Measurements from ENCODE around the gene ITPKB.
"Not testable (repeated sequence)": the region's sequence is repeated elsewhere in the genome, so short reads cannot be mapped to it uniquely, and the experiment has no call there.

Gene ITPKB

GRCh38 chr1:226617109-226617508, 122.0 kb downstream of the ITPKB start:
- no peak for ATAC-seq

DNA sequence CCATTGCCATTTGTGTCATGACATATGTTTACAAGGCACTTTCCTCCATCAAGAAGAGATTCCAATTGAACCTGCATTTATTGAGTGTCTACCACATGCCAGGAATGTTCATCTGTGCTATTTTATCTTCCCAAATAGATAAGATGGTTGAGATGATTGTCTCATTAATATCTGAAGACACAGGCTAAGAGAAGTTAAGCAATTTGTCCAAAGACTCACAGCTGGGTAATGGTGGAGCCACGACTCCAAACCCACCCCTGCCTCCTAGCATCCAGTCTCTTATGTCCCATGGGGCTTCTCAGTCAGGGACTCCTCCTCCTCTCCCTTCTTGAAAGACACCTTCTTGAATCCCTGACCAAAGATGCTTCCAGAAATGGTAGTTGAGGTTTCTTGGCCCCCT, 122.4 kb downstream of the ITPKB start:
- ATAC-seq = no peak

DNA sequence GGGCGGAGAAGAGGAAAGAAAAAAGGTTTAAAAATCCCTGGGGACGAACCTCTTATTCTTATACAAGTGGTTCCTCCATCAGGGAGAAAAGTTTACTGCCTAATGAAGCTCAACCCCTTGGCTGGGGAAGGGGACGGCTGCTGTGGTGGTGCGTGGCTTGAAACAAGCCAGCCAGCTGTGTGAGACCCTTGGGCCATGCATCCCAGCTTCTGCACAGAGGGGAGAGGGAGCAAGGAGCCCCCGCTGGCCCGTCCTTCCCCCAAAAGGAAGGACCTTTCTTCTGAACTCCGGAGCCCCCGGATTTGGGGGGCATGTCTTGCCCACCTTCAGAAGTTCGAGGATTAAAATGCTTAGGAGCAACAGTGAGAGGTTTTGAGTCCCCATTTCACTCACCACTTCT, 123.2 kb downstream of the ITPKB start:
- no peak for ATAC-seq

DNA sequence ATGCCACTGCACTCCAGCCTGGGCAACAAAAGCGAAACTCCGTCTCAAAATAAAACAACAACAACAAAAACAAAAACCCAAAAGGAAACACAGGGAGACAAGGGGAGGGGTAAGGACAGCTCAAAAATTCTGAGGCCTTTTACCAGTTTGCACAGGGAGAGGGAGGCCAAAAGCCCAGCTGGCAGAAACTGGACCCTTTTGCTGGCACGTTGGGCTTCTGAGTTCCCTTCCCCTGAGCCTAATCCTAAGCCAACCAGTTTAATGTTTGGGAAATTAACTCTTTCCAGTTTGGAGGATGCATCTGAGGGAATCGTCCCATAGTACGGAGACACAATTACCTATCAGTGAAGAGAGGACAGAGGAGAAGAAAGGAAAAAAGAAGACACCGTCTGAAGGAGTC, 127.1 kb downstream of the ITPKB start:
- ATAC-seq = not testable (repeated sequence)

GRCh38 chr1:226611301-226611700, 127.8 kb downstream of the ITPKB start:
- ATAC-seq = no peak

DNA sequence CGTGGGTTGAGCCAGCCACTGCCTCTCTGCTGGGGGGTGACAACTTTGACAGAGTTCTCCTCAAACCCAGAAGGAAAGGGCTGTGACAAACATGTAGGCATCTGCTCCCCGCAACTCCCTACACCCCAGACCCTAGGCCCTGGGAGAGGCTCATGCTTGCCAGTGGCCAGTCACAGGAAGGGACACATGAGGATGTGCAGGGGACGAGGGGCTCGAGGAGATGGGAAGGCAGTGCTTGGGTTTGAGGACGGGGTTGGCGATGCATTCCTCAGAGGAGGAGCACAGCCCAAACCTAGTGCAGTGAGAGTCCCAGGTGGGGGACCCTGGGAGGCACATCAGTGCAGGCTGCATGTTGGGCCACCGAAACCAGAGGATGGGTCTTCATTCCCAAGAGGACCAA, 128.4 kb downstream of the ITPKB start:
- ATAC-seq = no peak

GRCh38 chr1:226609836-226610455, 129.1 kb downstream of the ITPKB start:
- no peak for ATAC-seq

DNA sequence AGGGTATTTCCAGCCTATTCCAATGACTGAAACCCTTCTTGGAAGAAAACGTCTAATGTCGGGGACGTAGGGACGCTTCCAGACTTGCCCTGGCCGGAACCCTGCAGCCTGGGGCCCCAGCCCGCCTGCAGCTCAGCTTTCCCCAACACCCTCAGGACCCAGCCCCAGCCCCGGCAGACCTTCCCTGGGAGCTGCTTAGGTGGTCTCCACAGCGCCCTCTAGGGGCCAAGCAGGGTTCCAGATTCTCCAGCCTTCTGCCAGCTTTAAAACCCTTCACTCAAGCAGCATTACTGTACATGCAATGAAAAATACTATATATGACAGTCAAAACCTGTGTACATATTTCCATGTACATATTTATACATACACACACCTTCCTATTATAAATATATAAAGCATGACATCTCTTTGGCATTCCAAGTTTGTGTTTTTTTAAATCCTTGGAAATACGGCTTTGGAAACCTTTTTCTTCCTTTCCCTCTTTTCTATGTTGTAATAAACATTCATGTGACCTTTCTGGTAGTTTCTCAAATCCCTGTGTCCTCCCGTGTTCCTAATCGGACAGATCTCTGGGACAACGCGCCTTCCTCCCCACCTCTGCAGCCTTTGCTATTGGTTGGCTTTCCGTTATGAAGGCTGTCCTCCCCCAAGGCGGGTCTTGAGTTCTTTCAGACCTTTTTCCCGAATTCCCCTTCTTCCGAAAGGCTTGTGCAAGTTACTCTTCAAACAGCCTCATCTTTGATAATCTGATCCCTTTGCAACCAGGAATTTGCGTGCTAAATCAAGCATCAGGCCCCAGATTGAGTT, 130.2 kb downstream of the ITPKB start:
- peak; percentile 48 to 53 for ATAC-seq

GRCh38 chr1:226607821-226608220, 131.3 kb downstream of the ITPKB start:
- no peak for ATAC-seq

DNA sequence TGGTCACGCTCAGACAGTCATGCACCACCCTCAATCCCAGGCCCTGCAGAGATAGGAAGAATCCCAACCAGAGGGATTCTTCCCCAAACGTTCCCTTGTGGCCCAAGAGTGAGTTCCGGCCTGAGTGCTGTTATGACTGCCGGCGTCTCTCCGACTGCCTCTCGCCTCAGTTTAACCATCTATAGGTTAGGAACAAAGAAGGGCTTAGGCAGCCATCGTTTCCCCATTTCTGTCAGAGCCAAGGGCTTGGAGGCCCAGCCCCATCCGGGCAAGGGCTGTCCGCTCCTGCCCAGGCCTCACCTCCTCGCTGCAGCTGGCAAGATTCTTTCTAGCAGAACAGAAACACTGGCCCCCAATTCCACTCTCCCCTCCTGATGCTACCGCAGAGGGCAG, 131.8 kb downstream of the ITPKB start:
- no peak for ATAC-seq

DNA sequence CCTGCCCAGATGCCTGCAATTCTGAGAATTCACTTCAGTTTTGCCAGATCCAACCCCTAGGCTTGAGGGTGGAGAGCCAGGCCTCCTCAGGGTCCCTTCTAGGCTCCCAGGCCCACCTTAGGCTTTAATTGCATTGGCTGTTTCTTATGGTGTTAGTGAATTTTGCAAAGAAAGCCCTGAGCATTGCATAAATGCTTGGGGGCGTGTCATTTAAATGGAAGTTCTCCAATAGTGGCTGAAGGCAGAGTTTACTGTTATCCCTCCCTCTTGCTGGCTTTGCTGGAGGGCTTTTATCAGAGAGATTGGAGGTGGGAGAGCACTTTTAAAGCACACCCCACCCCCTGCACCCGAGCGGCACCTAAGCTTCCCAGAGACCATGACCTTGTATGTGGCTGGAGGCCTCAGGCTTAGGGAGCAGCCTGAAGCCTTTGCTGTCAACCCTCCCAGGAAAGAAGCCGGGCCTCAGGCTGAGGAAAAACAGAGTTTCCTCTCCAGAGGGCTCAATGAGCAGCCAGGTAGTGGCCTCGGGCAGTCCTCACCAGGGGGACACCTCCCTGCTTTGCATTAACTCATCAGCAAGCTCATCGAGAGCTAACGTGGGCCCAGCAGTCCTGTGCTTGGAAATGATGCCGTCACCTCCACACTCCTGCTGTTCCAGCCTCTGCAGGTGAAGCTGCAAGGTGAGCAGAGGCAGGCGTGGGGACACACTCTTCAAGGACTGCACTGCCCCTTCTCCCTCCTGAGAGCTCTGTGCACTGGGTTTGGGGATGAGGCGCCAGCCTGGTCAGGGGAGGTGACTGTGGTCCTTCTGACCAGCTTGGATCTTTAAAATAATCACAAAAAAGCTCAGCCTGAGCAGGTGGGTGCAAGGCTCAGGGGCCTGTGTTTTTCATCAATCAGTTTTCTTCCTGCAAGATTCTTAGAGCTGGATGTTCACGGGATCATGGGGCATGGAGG, 132.5 kb downstream of the ITPKB start:
- ATAC-seq = no peak

DNA sequence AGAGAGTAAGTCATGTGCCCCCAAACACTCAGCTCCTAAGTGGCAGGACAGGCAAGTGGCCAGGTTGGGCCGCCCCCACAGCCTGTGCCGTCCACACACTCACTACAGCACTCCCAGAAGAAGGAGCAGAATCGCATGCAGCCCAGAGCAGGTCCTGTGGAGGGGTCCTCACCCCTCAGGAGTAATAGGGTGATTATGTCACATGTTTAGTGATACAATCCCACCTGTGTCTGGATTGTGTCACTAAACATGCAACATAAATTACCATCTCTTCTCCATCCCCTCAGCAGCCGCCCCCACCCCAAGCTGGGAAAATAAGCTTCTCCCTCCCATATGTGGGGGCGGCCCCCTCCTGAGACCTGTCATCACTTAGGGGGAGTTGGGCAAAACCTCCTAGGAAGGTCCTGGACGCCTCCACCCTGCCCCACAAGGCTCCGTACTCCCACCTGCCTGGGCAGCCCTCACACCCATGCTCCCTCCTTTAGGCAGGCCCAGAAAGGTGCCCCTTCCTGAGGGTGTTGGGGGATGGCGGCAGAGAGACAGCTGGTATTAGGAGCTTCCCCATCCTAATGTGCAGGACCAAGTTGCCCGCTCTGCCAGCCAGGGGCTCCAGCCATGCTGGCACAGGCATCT, 133.6 kb downstream of the ITPKB start:
- no peak for ATAC-seq

DNA sequence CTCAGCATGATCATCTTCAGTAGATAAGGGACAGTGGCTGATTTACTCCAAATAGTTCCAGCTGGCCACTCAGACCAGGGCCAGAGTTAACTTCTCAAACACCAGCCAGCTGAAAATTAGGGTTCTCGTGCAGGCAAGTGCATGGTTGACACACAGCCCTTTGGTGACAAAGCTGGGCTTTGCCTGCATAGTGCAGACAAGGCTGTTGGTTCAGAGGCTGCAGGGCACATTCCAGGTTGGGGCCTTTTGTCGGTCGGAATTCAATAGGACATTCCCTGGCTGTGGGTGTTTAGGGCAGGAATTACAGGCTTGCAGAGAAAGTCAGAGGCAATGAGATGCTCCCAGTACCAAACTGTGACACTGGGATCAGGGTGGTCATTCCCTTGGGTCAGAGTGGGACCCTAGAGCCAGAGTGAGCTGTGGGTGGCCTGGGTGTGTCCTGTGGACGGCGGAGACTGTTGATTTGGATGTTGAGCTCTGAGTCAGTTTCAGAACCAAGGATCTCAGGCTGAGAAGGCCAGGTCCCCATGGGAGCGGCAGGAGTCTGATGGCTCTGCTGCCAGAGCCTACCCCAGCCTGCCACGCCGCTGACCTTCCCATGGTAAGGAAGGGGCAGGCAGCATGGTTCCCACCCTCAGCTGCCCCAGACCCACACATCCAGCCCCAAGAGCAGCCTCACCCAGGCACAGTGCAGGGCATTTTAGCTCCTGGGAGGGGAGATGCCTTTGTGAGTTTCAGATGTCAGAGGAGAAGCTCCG, 134.3 kb downstream of the ITPKB start:
- ATAC-seq = no peak

- no peak for ATAC-seq
Observed at GRCh38 chr1:226603858-226604559, 135.1 kb downstream of the ITPKB start.

DNA sequence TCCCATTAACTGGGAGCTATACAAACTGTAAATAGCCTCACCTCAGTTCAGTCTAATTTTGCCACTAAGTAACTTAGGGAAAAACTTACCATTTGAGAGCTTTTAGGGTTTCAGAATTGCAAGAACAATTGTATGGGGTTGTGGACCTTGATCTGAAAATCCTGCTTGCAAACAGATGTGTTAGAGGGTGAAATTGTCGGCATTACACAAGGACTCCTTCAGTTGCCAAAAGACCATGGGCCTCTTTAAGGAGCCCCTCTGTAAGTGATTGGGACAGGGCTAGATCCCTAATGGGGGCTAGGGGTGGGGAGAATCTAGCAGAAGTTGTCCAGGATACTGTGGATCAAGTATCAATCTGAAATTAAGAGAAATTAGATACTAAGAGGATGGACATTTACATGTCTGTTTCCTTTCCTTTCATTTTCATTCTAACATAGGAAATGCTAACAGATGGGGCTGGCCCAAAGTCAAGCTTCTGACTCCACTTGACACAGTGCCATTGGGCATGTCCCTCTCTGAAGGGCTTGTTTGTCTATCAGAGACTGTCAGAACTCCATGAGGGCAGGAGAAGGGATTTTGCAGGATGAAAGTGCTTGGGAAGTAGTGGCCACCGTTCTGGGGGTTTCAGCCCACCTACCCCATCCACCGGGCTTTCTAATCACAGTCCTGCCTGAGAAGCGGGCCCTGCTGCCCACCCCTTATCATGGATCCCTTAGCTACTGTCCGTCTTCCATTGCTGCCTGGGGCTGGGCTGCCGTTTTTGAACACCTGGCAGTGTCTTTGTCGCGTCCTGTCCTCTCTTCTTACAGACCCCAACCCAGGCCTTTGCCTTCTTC, 135.8 kb downstream of the ITPKB start:
- ATAC-seq = no peak

GRCh38 chr1:226602186-226603021, 136.7 kb downstream of the ITPKB start:
- no peak for ATAC-seq

DNA sequence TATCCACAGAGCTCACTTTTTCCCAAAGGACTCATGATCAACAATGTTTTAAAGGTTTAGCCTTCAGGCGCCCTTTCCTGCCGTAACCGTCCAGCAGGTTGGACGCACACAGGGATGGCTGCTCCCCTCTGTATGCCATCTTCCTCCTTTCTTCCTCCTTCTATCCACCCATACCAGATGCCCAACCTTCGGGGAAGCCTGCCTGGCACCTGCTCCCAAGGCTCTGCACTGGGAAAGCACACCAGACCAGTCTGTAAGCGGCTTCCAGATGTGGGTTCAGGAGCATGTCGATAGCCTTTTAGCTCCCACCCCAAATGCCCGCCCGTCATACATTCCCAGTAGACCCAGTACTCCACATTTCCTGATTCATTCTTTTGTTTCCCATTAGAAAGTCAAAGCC, 137.6 kb downstream of the ITPKB start:
- no peak for ATAC-seq

DNA sequence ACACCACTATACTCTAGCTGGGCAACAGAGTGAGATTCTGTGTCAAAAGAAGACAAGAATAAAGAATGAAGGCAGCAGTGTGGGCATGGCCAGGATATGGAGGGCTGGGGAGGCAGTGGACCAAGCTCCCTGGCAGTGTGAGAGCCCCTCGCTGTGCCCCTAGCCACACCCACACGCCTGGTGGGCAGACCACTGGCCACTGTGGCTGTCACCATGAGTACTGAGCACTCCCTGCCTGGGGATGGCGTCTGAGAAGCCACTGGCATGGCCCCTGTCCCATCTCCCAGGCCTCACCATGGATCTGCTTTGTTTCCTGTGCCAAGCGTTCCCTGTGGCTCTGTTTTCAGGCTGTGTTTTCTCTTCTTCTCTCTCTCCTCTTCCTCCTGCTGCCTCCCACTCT, 138.8 kb downstream of the ITPKB start:
- ATAC-seq = no peak

GRCh38 chr1:226599636-226600238, 139.3 kb downstream of the ITPKB start:
- no peak for ATAC-seq

Data from activated CD4-positive, CD25-positive, alpha-beta regulatory T cell treated with anti-CD3 and anti-CD28 coated beads, Interleukin-2, amount 50 U/mL, for 24 hours (primary cell).